PC-3 (cell line): ENCODE data around the gene TERB1. TPM values are rescaled to one million over a fixed set of nuclear protein-coding genes. Genes with fewer than 3 reads are reported as not detected.

ENCODE experiments used
- ATAC-seq: fragments of 200-7000 bp; cut with Tn5 transposase; 2 replicates; pipeline ENCODE4 v1.9.1; 2020; ENCODE audit warnings: mild to moderate bottlenecking, moderate library complexity
- BruUV-seq: library from RNA; stranded (reverse); fragments of 400-500 nt; replicated peaks from 2 replicates; lab custom pipeline; 2021; lab: Mats Ljungman, UMichigan
- CTCF ChIA-PET: fragments of 300-600 bp; sonication (Branson Sonifier 250); formaldehyde crosslinking; loops from one replicate; lab custom pipeline; 2022; ENCODE audit warnings: antibody characterized with exemption; lab: Charles Lee
- POLR2A ChIA-PET: fragments of 300-600 bp; sonication (Branson Sonifier 250); formaldehyde crosslinking; loops from one replicate; lab custom pipeline; 2022; ENCODE audit warnings: antibody characterized with exemption; ENCODE audit not compliant: unreplicated experiment; lab: Charles Lee
- DNase-seq: peaks from one replicate; pipeline ENCODE4 v3.0.0-alpha.2; 2015
- H2AFZ ChIP-seq: fragments of 300-600 bp; sonication (generic); 2 replicates; pipeline ENCODE4 v1.6.0; 2016; ENCODE audit warnings: antibody characterized with exemption, low read length
- H3F3A ChIP-seq: fragments of 300-600 bp; sonication (generic); one replicate; pipeline ENCODE4 v1.6.0; 2017; ENCODE audit warnings: antibody characterized with exemption, low read length, control low read depth, mild to moderate bottlenecking; ENCODE audit not compliant: unreplicated experiment
- H3K27ac ChIP-seq: fragments of 300-600 bp; sonication (generic); 2 replicates; pipeline ENCODE4 v1.5.1; 2016; ENCODE audit warnings: mild to moderate bottlenecking, low read length
- H3K27me3 ChIP-seq: fragments of 300-600 bp; sonication (generic); 2 replicates; pipeline ENCODE4 v1.6.1; 2016; ENCODE audit warnings: low read length, mixed read lengths
- H3K36me3 ChIP-seq: fragments of 300-600 bp; sonication (generic); 2 replicates; pipeline ENCODE4 v1.6.1; 2016; ENCODE audit warnings: low read depth, mixed run types, low read length, mixed read lengths
- H3K4me1 ChIP-seq: fragments of 300-600 bp; sonication (generic); 2 replicates; pipeline ENCODE4 v1.5.1; 2016; ENCODE audit warnings: low read length; ENCODE audit not compliant: insufficient read depth
- H3K4me2 ChIP-seq: fragments of 300-600 bp; sonication (generic); 2 replicates; pipeline ENCODE4 v1.6.0; 2016; ENCODE audit warnings: low read length
- H3K4me3 ChIP-seq: fragments of 300-600 bp; sonication (generic); 2 replicates; pipeline ENCODE4 v1.5.1; 2016; ENCODE audit warnings: mild to moderate bottlenecking, low read length, mixed read lengths
- H3K79me2 ChIP-seq: fragments of 300-600 bp; sonication (generic); 2 replicates; pipeline ENCODE4 v1.6.1; 2017; ENCODE audit warnings: low read length, mixed read lengths
- H3K9ac ChIP-seq: fragments of 300-600 bp; sonication (generic); 2 replicates; pipeline ENCODE4 v1.6.0; 2016; ENCODE audit warnings: mild to moderate bottlenecking, low read length
- H3K9me2 ChIP-seq: fragments of 300-600 bp; sonication (generic); replicated peaks from 2 replicates; pipeline ENCODE4 v1.6.1; 2016; ENCODE audit warnings: mixed run types, low read length, mixed read lengths
- H3K9me3 ChIP-seq: fragments of 300-600 bp; sonication (generic); 2 replicates; pipeline ENCODE4 v1.6.1; 2016; ENCODE audit warnings: low read length, mixed read lengths
- H4K20me1 ChIP-seq: fragments of 300-600 bp; sonication (generic); 2 replicates; pipeline ENCODE4 v1.6.1; 2016; ENCODE audit warnings: low read length, mixed read lengths
- CTCF ChIP-seq: fragments of 300-600 bp; sonication (generic); conservative IDR thresholded peaks from 2 replicates; pipeline ENCODE4 v1.5.1; 2017; ENCODE audit warnings: antibody characterized with exemption, low read depth, mild to moderate bottlenecking, low read length
- EZH2 ChIP-seq: fragments of 300-600 bp; sonication (generic); IDR thresholded peaks from one replicate; pipeline ENCODE4 v1.6.1; 2017; ENCODE audit warnings: antibody characterized with exemption, mild to moderate bottlenecking, low read length; ENCODE audit not compliant: unreplicated experiment
- EZH2phosphoT487 ChIP-seq: fragments of 300-600 bp; sonication (generic); IDR thresholded peaks from 2 replicates; pipeline ENCODE4 v1.6.1; 2018; ENCODE audit warnings: mild to moderate bottlenecking, antibody characterized with exemption, low read length, borderline replicate concordance
- intact Hi-C: fragments of 100-400 bp; cut with micrococcal nuclease; formaldehyde crosslinking; loops from 2 replicates; pipeline ENCODE4 v1.9.0; 2023
- total RNA-seq: library from RNA; depleted of rRNA; stranded (reverse); fragments of >200 nt; gene quantifications from 2 replicates; pipeline ENCODE4 v1.2.3, GENCODE V29; 2014

TERB1 gene
- total RNA-seq, 1 experiment from 2014 or later: not detected

- no peak overlapping the region for H3K9ac ChIP-seq
- H4K20me1 ChIP-seq: no peaks in the 10 kb centered on the region
- TF ChIP-seq CTCF (no peak), EZH2phosphoT487 (no peak), EZH2 (no peak)
- H3K79me2 ChIP-seq: no peaks in the 10 kb centered on the region
- H3K27me3 ChIP-seq: peaks cover 9% of the 10 kb centered on the region
- intact Hi-C loops: no loop called here
- POLR2A ChIA-PET: no interaction called here
- no peak for ATAC-seq
- H3K4me2 ChIP-seq: no peak overlapping the region
- H2AFZ ChIP-seq: no peak overlapping the region
- H3K27ac ChIP-seq: no peak overlapping the region
- H3F3A ChIP-seq: no peaks in the 10 kb centered on the region
- CTCF ChIA-PET: interaction anchor here (1.4 kb wide), 1 partner anchor 19 kb away, joined by 7 read pairs; the partner anchor contains the start of gene NAE1
- H3K4me1 ChIP-seq: no peaks in the 10 kb centered on the region
- no peaks in the 10 kb centered on the region for H3K9me2 ChIP-seq
- no peaks in the 10 kb centered on the region for H3K36me3 ChIP-seq
- no peaks in the 10 kb centered on the region for H3K9me3 ChIP-seq
- no peak overlapping the region for H3K4me3 ChIP-seq
- DNase-seq: no peak
- no TSS peak for BruUV-seq
Measured at GRCh38 chr16:66849549-66849948, 48.2 kb upstream of the TERB1 start.

GRCh38 chr16:66849021-66849420 is 47.6 kb upstream of the TERB1 start:
- H3K4me2 ChIP-seq: no peak overlapping the region
- no peaks in the 10 kb centered on the region for H3K4me1 ChIP-seq
- H3K9me2 ChIP-seq: no peaks in the 10 kb centered on the region
- peaks cover 13% of the 10 kb centered on the region for H3K27me3 ChIP-seq
- DNase-seq (no peak), ATAC-seq (no peak)
- no peak overlapping the region for H2AFZ ChIP-seq
- BruUV-seq: no TSS peak
- intact Hi-C loops: no loop called here
- no peaks in the 10 kb centered on the region for H4K20me1 ChIP-seq
- no peaks in the 10 kb centered on the region for H3K36me3 ChIP-seq
- CTCF ChIA-PET: interaction anchor here (1.4 kb wide), 1 partner anchor 18 kb away, joined by 7 read pairs; the partner anchor contains the start of gene NAE1
- no peaks in the 10 kb centered on the region for H3K79me2 ChIP-seq
- H3K9me3 ChIP-seq: no peaks in the 10 kb centered on the region
- TF ChIP-seq EZH2: no peak
- no peak for TF ChIP-seq EZH2phosphoT487
- TF ChIP-seq CTCF: no peak
- H3K9ac ChIP-seq: no peak overlapping the region
- no peak overlapping the region for H3K27ac ChIP-seq
- POLR2A ChIA-PET: no interaction called here
- no peaks in the 10 kb centered on the region for H3F3A ChIP-seq
- no peak overlapping the region for H3K4me3 ChIP-seq

- TF ChIP-seq CTCF: no peak
- no peak for TF ChIP-seq EZH2phosphoT487
- TF ChIP-seq EZH2: no peak
- H3K4me3 ChIP-seq: no peak overlapping the region
- DNase-seq: no peak
- no peak overlapping the region for H3K4me2 ChIP-seq
- no peaks in the 10 kb centered on the region for H3F3A ChIP-seq
- ATAC-seq: no peak
- no TSS peak for BruUV-seq
- no peak overlapping the region for H3K27ac ChIP-seq
- H3K9me3 ChIP-seq: no peaks in the 10 kb centered on the region
- intact Hi-C loops: no loop called here
- H3K27me3 ChIP-seq: peaks cover 18% of the 10 kb centered on the region
- H3K9ac ChIP-seq: no peak overlapping the region
- H3K79me2 ChIP-seq: no peaks in the 10 kb centered on the region
- ChIA-PET POLR2A (no interaction called here), CTCF (no interaction called here)
- H3K36me3 ChIP-seq: no peaks in the 10 kb centered on the region
- H4K20me1 ChIP-seq: no peaks in the 10 kb centered on the region
- H3K4me1 ChIP-seq: no peaks in the 10 kb centered on the region
- H3K9me2 ChIP-seq: no peaks in the 10 kb centered on the region
- H2AFZ ChIP-seq: no peak overlapping the region
Measured at GRCh38 chr16:66848172-66848571, 46.8 kb upstream of the TERB1 start.
